GM12864 (cell line): Measurements from ENCODE around the gene SIGLEC7.

Source experiments
- DNase-seq: peaks from one replicate; pipeline ENCODE4 v3.0.0-alpha.2; 2011; ENCODE audit warnings: low read depth
- H3K4me3 ChIP-seq: 2 replicates; pipeline ENCODE4 v1.5.1; 2011; ENCODE audit warnings: mild to moderate bottlenecking, low read depth, low read length, control low read depth
- TF ChIP-seq, protein P1 (sequence below): IDR thresholded peaks from 2 replicates; pipeline ENCODE4 v1.5.1; 2011; ENCODE audit warnings: low read depth, mild to moderate bottlenecking, moderate library complexity, low read length, control low read depth, inconsistent platforms; ENCODE audit errors: missing control alignments

The SIGLEC7 gene

DNA sequence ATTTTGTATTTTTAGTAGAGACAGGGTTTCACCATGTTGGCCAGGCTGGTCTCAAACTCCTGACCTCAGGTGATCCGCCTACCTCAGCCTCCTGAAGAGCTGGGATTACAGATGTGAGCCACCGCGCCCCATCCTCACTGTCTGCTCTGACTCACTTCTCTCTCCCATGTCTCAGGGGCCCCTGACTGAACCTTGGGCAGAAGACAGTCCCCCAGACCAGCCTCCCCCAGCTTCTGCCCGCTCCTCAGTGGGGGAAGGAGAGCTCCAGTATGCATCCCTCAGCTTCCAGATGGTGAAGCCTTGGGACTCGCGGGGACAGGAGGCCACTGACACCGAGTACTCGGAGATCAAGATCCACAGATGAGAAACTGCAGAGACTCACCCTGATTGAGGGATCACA, 12.4 kb upstream of the SIGLEC7 start:
- TF ChIP-seq, protein P1, sequence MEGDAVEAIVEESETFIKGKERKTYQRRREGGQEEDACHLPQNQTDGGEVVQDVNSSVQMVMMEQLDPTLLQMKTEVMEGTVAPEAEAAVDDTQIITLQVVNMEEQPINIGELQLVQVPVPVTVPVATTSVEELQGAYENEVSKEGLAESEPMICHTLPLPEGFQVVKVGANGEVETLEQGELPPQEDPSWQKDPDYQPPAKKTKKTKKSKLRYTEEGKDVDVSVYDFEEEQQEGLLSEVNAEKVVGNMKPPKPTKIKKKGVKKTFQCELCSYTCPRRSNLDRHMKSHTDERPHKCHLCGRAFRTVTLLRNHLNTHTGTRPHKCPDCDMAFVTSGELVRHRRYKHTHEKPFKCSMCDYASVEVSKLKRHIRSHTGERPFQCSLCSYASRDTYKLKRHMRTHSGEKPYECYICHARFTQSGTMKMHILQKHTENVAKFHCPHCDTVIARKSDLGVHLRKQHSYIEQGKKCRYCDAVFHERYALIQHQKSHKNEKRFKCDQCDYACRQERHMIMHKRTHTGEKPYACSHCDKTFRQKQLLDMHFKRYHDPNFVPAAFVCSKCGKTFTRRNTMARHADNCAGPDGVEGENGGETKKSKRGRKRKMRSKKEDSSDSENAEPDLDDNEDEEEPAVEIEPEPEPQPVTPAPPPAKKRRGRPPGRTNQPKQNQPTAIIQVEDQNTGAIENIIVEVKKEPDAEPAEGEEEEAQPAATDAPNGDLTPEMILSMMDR, result no peak
- no peak for DNase-seq
- no peak overlapping the region for H3K4me3 ChIP-seq

DNA sequence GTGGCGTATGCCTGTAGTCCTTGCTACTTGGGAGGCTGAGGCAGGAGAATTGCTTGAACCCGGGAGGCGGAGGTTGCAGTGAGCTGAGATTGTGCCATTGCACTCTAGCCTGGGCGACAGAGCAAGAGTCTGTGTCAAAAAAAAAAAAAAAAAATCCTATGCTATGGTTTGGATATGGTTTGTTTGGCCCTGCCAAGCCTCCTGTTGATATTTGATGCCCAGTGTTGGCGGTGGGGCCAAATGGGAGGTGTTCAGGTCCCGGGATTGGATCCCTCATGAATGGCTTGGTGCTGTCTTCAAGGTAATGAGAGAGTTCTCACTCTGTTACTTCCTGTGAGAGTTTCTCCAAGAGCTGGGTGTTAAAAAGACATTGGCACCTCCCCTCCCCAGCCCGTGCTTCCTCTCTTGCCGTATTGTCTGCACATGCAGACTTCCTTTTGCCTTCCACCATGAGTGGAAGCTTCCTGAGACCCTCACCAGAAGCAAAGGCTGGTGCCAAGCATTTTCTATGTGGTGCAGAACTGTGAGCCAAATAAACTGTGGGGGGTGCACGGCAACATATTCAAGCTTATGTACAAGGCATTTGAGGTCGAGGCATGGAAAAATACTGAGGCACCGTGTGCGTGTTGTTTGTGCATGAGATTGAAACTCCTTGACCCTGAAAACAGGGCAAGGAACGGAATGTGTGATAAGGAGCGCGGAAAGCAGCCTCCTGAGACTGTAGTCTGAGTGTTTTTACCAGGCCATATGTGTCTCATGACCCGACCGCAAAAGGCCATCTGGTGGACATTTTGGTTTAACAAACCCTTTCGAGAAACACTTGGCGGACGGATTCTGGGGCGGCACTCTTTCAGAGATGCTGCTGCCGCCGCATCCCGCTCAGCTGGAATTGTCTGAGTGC, 10.1 kb upstream of the SIGLEC7 start:
- TF ChIP-seq, protein P1, result no peak
- no peak overlapping the region for H3K4me3 ChIP-seq
- DNase-seq, result no peak

DNA sequence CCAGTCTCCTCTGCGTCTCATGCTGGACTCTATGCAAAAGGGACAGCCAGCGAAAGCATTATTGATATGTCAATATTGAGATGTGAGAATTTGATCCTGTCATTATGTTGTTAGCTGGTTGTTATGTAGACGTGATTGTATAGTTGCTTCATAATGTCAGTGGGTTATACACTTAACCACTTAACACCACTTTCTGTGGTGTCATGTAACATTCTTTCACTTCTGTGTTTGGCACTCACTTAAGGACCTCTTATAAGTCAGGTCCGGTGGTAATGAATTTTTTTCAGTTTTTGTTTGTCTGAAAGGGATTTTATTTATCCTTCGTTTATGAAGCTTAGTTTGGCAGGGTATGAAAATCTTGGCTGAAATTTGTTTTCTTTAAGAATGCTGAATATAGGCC, 7.1 kb upstream of the SIGLEC7 start:
- no peak overlapping the region for H3K4me3 ChIP-seq
- no peak for DNase-seq
- TF ChIP-seq, protein P1, result no peak

DNA sequence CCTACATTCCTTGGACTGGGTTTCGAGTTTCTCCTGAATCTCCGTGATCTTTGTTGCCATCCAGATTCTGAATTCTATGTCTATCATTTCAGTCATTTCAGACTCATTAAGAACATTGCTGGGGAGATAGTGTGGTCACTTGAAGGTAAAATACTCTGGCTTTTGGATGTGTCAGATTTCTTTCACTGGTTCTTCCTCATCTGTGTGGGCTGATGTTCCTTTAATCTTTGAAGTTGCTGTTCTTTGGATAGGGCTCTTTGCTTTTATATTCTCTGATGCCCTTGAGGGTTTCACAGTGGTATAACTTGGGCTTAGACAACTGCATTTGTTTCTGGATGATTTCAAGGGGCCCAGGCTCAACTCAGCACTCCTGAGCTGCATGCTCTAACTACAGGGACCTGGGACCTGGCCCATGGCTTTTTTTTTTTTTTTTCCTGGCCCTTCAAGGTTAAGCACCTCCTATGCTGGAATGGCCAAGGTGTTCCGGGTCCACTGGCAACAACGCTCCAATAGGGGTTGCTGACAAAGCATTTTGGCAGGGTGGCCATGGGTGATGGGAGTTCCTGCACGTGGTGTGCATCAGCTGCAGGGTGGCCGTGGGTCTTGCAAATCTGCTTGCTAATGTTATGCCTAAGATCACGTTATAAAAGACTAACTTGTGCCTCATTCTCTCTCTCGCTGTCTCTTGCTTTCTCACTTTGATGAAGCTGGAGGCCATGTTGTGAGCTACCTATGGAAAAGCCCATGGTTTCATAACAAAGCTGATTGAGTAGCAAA, 5.9 kb upstream of the SIGLEC7 start:
- no peak overlapping the region for H3K4me3 ChIP-seq
- DNase-seq, result no peak

DNA sequence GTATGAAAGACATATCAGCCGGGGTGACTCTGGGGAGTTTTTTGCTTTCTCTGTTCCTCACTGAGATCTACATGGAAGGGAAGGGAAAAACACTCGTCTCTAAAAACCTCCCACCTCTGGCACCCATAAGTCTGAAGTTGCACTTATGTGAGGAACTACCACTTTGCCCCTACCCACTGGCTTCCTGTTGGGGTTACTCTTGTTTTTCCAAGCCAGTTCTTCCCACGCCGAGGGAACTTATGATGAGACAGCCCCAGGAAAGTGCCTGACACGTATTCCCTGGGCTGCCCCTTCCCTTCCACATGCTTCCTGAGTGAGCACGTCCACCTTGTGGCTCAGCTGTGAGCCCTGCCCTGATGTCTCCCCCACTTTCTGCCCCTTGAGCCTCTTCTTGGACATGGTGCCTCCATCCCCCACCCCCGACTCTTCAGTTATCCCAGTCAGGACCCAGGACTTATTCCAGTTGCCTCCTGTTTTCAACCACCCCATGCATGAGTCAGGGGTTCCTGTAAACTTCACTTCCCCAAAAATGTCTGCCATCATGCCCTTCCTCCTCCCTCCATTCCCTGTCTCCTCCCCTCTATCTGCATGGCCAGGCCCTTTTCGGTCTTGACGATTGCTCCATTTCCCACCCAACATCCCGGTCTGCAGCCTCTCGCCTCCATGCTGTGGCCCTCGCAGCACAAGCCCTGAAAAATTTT, 5.1 kb upstream of the SIGLEC7 start:
- no peak for DNase-seq
- no peak overlapping the region for H3K4me3 ChIP-seq
- TF ChIP-seq, protein P1, result no peak

More for the DNA sequence above, 5.9 kb upstream of the SIGLEC7 start:
- TF ChIP-seq, protein P1, result no peak

DNA sequence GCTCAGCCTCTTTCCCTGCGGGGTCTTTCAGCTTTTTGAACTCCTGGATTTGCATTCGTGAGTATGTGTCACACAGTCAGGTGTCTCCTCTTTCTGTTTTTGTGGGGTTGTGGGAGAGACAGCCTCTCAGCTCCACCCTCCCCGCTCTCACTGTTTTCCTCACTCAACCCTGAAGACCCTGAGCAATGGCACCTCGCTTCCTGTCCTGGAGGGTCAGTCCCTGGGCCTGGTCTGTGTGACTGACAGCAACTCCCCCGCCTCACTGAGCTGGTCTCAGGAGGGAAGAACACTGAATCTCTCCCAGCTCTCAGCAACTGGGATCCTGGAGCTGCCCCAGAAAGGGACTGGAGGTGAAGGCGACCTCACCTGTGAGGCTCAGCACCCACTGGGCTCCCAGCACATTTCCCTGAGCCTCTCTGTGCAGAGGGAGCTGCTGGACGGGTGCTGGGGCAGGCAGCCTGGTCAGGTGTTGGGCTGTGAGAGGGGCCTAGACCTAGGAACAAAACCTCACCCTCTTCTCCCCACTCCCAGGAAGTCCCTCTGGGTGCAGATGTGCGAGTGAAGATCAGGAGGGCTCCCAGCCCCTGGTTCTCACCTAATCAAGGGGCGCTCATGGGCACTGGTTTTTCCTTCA, 4.2 kb upstream of the SIGLEC7 start:
- H3K4me3 ChIP-seq, result no peak overlapping the region
- DNase-seq, result no peak
- TF ChIP-seq, protein P1, result no peak
